ENCODE results near the gene A1BG. TPM values are rescaled to one million over a fixed set of nuclear protein-coding genes. Genes with fewer than 3 reads are reported as not detected.
"Not testable (repeated sequence)": the region's sequence is repeated elsewhere in the genome, so short reads cannot be mapped to it uniquely, and the experiment has no call there.

Gene A1BG
- polyA plus RNA-seq, 2 of the 4 experiments (the other 2 are of a cell fraction): 2.5 to 9.5 TPM

GRCh38 chr19:58379246-58379645, 26.0 kb upstream of the A1BG start (continued):
- no peak for TF ChIP-seq HMGXB4 (CRISPR knock-in tag; IDR thresholded peaks at IDR 0.05; ENCODE audit: borderline replicate concordance)

GRCh38 chr19:58376724-58377123, 23.4 kb upstream of the A1BG start:
- DNase-seq (ENCODE audit: low read depth in 1 of 2, low spot score in 1 of 2); H3K9me3 ChIP-seq; H3K4me2 ChIP-seq; H3K4me3 ChIP-seq; ATAC-seq; H3K27ac ChIP-seq; H3K4me1 ChIP-seq; FAIRE-seq: not testable (repeated sequence)
- CTCF ChIA-PET: interaction anchor here (1.0 to 2.0 kb wide), 3 partner anchors 11 to 21 kb away, joined by 4 to 6 read pairs (median 4); no protein-coding TSS in a partner anchor
- WGBS (ENCODE audit: missing lambda C conversion rate): 64% methylated on average over 7 of the region's 7 CpGs
- POLR2A ChIA-PET: interaction anchor here (1.4 to 4.9 kb wide), 2 partner anchors 10 to 13 kb away, joined by 3 to 43 read pairs; partner anchors contain the start of gene ZNF497

GRCh38 chr19:58374200-58374599, 20.9 kb upstream of the A1BG start:
- TF ChIP-seq E2F6 (IDR thresholded peaks at IDR 0.05; ENCODE audit: borderline replicate concordance, low read depth) (no peak), CEBPB (IDR thresholded peaks at IDR 0.05) (peak in 1 of 2 experiments; percentile 6; a peak in 1 of 4 replicates)
- no peak for DNase-seq (ENCODE audit: low read depth in 1 of 2, low spot score in 1 of 2)
- WGBS (ENCODE audit: missing lambda C conversion rate): 81% methylated on average over 4 of the region's 4 CpGs
- H3K27ac ChIP-seq: no peak overlapping the region
- ChIA-PET POLR2A (interaction anchor here (1.8 kb wide), 1 partner anchor 11 kb away, joined by 20 read pairs; the partner anchor contains the start of gene ZNF497), CTCF (interaction anchor here (2.6 kb wide), 1 partner anchor 10 kb away, joined by 10 read pairs; no protein-coding TSS in a partner anchor)
- no peaks in the 10 kb centered on the region; the same call in 2 of the 3 replicates for H3K9me3 ChIP-seq
- H3K4me3 ChIP-seq: no peak overlapping the region
- H3K4me2 ChIP-seq: no peak overlapping the region
- no peak for FAIRE-seq
- no peak for ATAC-seq
- no peaks in the 10 kb centered on the region for H3K4me1 ChIP-seq

GRCh38 chr19:58372311-58373133, 19.2 kb upstream of the A1BG start:
- Histone ChIP-seq H3K4me1 (no peaks in the 10 kb centered on the region), H3K9me3 (no peaks in the 10 kb centered on the region; the same call in 2 of the 3 replicates), H3K4me3 (no peak overlapping the region), H3K27ac (no peak overlapping the region), H3K4me2 (no peak overlapping the region)
- ChIA-PET POLR2A (interaction anchor here (1.5 to 1.8 kb wide), 2 partner anchors 9 to 10 kb away, joined by 7 to 20 read pairs; partner anchors contain the start of gene ZNF497), CTCF (interaction anchor here (2.6 kb wide), 1 partner anchor 8 kb away, joined by 10 read pairs; no protein-coding TSS in a partner anchor)
- ATAC-seq: peak; percentile 39 to 45; a peak in 3 of 6 replicates
- TF ChIP-seq MAFK (IDR thresholded peaks at IDR 0.05; ENCODE audit: partially characterized antibody): peak; percentile 42
- 0 out of 5 replicates have a peak, but pooled peaks of 1 of the 2 experiments have one; percentile 21 for TF ChIP-seq RAD21 (conservative IDR thresholded peaks at IDR 0.05 in 1 of 2, IDR thresholded peaks at IDR 0.05 in 1 of 2)
- no peak for TF ChIP-seq SMC3 (IDR thresholded peaks at IDR 0.05)
- no peak for TF ChIP-seq NFE2L2 (conservative IDR thresholded peaks at IDR 0.05; ENCODE audit: low read length)
- no peak for TF ChIP-seq CHD4 (IDR thresholded peaks at IDR 0.05; ENCODE audit: borderline replicate concordance)
- TF ChIP-seq EP300 (IDR thresholded peaks at IDR 0.05): no peak
- no peak for TF ChIP-seq FOSL2 (IDR thresholded peaks at IDR 0.05)
- peak; percentile 16; the same call in 1 of the 2 replicates for TF ChIP-seq FOSL2 (CRISPR knock-in tag; IDR thresholded peaks at IDR 0.05)
- no peak for TF ChIP-seq PBX3 (IDR thresholded peaks at IDR 0.05)
- no peak for TF ChIP-seq REST (IDR thresholded peaks at IDR 0.05)
- no peak for TF ChIP-seq ZC3H11A (IDR thresholded peaks at IDR 0.05)
- no peak for FAIRE-seq
- 63% methylated on average over 15 of the region's 15 CpGs for WGBS (ENCODE audit: missing lambda C conversion rate)
- no peak for DNase-seq (ENCODE audit: low read depth in 1 of 2, low spot score in 1 of 2)
